GM12874 (cell line): Measurements from ENCODE around the gene IPO9.

ENCODE experiments used
- CTCF ChIP-seq: IDR thresholded peaks from 2 replicates; pipeline ENCODE4 v1.5.1; 2011; ENCODE audit warnings: low read depth, mild to moderate bottlenecking, control low read depth, low read length, moderate library complexity; ENCODE audit not compliant: insufficient read depth

The IPO9 gene

GRCh38 chr1:201850053-201850397 lies 21.1 kb downstream of the IPO9 start:
- no peak for TF ChIP-seq CTCF

GRCh38 chr1:201851949-201852348 lies 23.0 kb downstream of the IPO9 start:
- TF ChIP-seq CTCF, result no peak

GRCh38 chr1:201859424-201859823 lies 30.5 kb downstream of the IPO9 start:
- no peak for TF ChIP-seq CTCF

- no peak for TF ChIP-seq CTCF
Observed at GRCh38 chr1:201861448-201861847, 32.5 kb downstream of the IPO9 start.

GRCh38 chr1:201870397-201870796 lies 41.4 kb downstream of the IPO9 start:
- TF ChIP-seq CTCF, result no peak

GRCh38 chr1:201874672-201875071 lies 45.7 kb downstream of the IPO9 start:
- no peak for TF ChIP-seq CTCF

GRCh38 chr1:201876148-201876818 lies 47.3 kb downstream of the IPO9 start:
- no peak for TF ChIP-seq CTCF
